ENCODE data around the gene SIN3B. TPM values are rescaled to one million over a fixed set of nuclear protein-coding genes. Genes with fewer than 3 reads are reported as not detected.
A peak's percentile ranks its signal among the peaks of the same experiment; 100 is the strongest.

The SIN3B gene
- total RNA-seq, 1 donor from 2014 or later: 59.8 TPM

- TF ChIP-seq CTCF (IDR thresholded peaks at IDR 0.05): no peak
- Histone ChIP-seq H3K27me3 (no peaks in the 10 kb centered on the region), H3K4me3 (no peak overlapping the region), H3K27ac (no peak overlapping the region), H3K4me1 (peaks cover 9% of the 10 kb centered on the region), H3K36me3 (peaks cover 18% of the 10 kb centered on the region), H3K9me3 (peaks cover 12% of the 10 kb centered on the region)
- intact Hi-C loops (cut with DNase I): no loop called here
- DNase-seq: no peak
- ATAC-seq: no peak
Measured at GRCh38 chr19:16883522-16883921, 54.3 kb downstream of the SIN3B start.

GRCh38 chr19:16885166-16885565 is 56.0 kb downstream of the SIN3B start:
- no peak for TF ChIP-seq CTCF (IDR thresholded peaks at IDR 0.05)
- H3K27me3 ChIP-seq: no peaks in the 10 kb centered on the region
- H3K36me3 ChIP-seq: peaks cover 2% of the 10 kb centered on the region
- peaks cover 12% of the 10 kb centered on the region for H3K9me3 ChIP-seq
- ATAC-seq (no peak), DNase-seq (no peak)
- H3K4me1 ChIP-seq: peaks cover 19% of the 10 kb centered on the region
- H3K4me3 ChIP-seq: no peak overlapping the region
- intact Hi-C loops (cut with DNase I): no loop called here
- H3K27ac ChIP-seq: no peak overlapping the region

GRCh38 chr19:16886305-16886880 is 57.2 kb downstream of the SIN3B start:
- peak overlapping the region; percentile 14 for H3K4me3 ChIP-seq
- peaks cover 19% of the 10 kb centered on the region for H3K4me1 ChIP-seq
- no peak for TF ChIP-seq CTCF (IDR thresholded peaks at IDR 0.05)
- DNase-seq (peak; percentile 87), ATAC-seq (peak; percentile 83)
- H3K27ac ChIP-seq: peak overlapping the region; percentile 86
- H3K9me3 ChIP-seq: peaks cover 7% of the 10 kb centered on the region
- intact Hi-C loops (cut with DNase I): no loop called here
- H3K36me3 ChIP-seq: no peaks in the 10 kb centered on the region
- H3K27me3 ChIP-seq: no peaks in the 10 kb centered on the region

GRCh38 chr19:16887353-16888265 is 58.4 kb downstream of the SIN3B start:
- H3K9me3 ChIP-seq: no peaks in the 10 kb centered on the region
- peak overlapping the region; percentile 86 for H3K27ac ChIP-seq
- no peaks in the 10 kb centered on the region for H3K27me3 ChIP-seq
- no peak for TF ChIP-seq CTCF (IDR thresholded peaks at IDR 0.05)
- ATAC-seq (no peak), DNase-seq (no peak)
- peaks cover 19% of the 10 kb centered on the region for H3K4me1 ChIP-seq
- intact Hi-C loops (cut with DNase I): no loop called here
- no peaks in the 10 kb centered on the region for H3K36me3 ChIP-seq
- H3K4me3 ChIP-seq: no peak overlapping the region

GRCh38 chr19:16888629-16889365 is 59.6 kb downstream of the SIN3B start, which contains the start of gene F2RL3:
Gene F2RL3, plus strand, starts transcription at chr19:16888999. Its CDS starts 191 bp downstream, at chr19:16889190.
- H3K9me3 ChIP-seq: no peaks in the 10 kb centered on the region
- DNase-seq: peak; percentile 79
- peaks cover 19% of the 10 kb centered on the region for H3K4me1 ChIP-seq
- peak; percentile 55 for ATAC-seq
- peak within 1 kb of the TSS; percentile 70 for H3K27ac ChIP-seq
- H3K4me3 ChIP-seq: peak within 1 kb of the TSS; percentile 40
- intact Hi-C loops (cut with DNase I): no loop called here
- TF ChIP-seq CTCF (IDR thresholded peaks at IDR 0.05): no peak
- H3K27me3 ChIP-seq: no peaks in the 10 kb centered on the region
- H3K36me3 ChIP-seq: no peaks in the 10 kb centered on the region
